Globus pallidus (tissue), 1 donor: ENCODE results near the gene PIM2.

Experiments used
- DNase-seq: peaks from one replicate; pipeline ENCODE4 v3.0.0-alpha.2; 2015; ENCODE audit warnings: low spot score

PIM2 gene

DNA sequence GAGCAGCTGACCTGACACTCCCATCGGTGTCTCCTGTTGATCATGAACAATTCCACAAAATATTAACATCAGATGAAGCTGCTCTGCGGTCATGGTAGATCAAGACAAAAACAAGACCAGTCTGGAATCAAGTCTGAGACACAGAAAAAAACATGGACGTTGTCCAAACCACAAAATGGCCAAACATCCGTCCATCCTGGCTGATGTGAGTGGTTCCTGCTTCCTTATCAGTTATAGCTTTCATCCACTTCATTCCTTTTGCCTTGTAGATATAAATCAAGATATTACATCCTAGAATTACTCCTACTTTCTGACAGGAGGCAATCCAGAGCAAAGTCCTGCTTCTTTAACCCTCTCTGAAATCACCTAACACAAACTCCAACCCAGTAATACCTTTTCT lies 54.6 kb downstream of the PIM2 start:
- DNase-seq, result peak; percentile 0
